Measurements from ENCODE around the gene TNS3.

- no peak for TF ChIP-seq POLR2A (IDR thresholded peaks at IDR 0.05; ENCODE audit: insufficient read depth in 1 of 2, low read depth in 2 of 2, low read length in 2 of 2)
- TF ChIP-seq HNRNPUL1 (IDR thresholded peaks at IDR 0.05; ENCODE audit: low read depth, low read length): no peak
- no peak for TF ChIP-seq ATF3 (CRISPR knock-in tag; IDR thresholded peaks at IDR 0.05)
- no peak for TF ChIP-seq POLR2AphosphoS5 (IDR thresholded peaks at IDR 0.05; ENCODE audit: low read depth, low read length)
- no peak for TF ChIP-seq STAT5B (CRISPR knock-in tag; IDR thresholded peaks at IDR 0.05)
- no peak for TF ChIP-seq ZNF18 (CRISPR knock-in tag; IDR thresholded peaks at IDR 0.05; ENCODE audit: insufficient replicate concordance)
- TF ChIP-seq U2AF2 (IDR thresholded peaks at IDR 0.05; ENCODE audit: low read depth, low read length): no peak
- no peak for TF ChIP-seq ELK4 (CRISPR knock-in tag; IDR thresholded peaks at IDR 0.05; ENCODE audit: borderline replicate concordance)
Measured at GRCh38 chr7:47297120-47297519, 284.8 kb downstream of the TNS3 start.

Data from HepG2 (cell line).